K562 (cell line): Measurements from ENCODE around the gene RASD2.

Source experiments
- CEBPB ChIP-seq: fragments of 450-650 bp; IDR thresholded peaks from 2 replicates; pipeline ENCODE4 v1.6.1; 2016; ENCODE audit warnings: missing genetic modification characterization, missing compliant biosample characterization
- ESRRB ChIP-seq: fragments of 250-450 bp; sonication (Bioruptor Pico); IDR thresholded peaks from 2 replicates; pipeline ENCODE4 v1.5.0; 2020; ENCODE audit warnings: mild to moderate bottlenecking, moderate library complexity, borderline replicate concordance
- FOSL1 ChIP-seq: fragments of 200-800 bp; sonication (Bioruptor generic); conservative IDR thresholded peaks from 2 replicates; pipeline ENCODE4 v1.6.1; 2016; ENCODE audit warnings: missing genetic modification characterization, missing compliant biosample characterization
- GABPB1 ChIP-seq: sonication (generic); formaldehyde crosslinking; IDR thresholded peaks from 2 replicates; pipeline ENCODE4 v1.8.0; 2022; ENCODE audit warnings: mild to moderate bottlenecking, missing genetic modification reagents
- KDM4B ChIP-seq, 2 experiments: fragments of 450-650 bp in 1 of 2; sonication (generic) in 1 of 2; IDR thresholded peaks; 2 replicates each; pipeline ENCODE4 v1.6.1; 2016 to 2017; ENCODE audit warnings: borderline replicate concordance in 2 of 2, antibody characterized with exemption in 1 of 2, low read depth in 1 of 2, mild to moderate bottlenecking in 1 of 2
- NFE2L1 ChIP-seq: fragments of 450-650 bp; IDR thresholded peaks from 2 replicates; pipeline ENCODE4 v1.6.1; 2016; ENCODE audit warnings: missing genetic modification characterization, low read depth, mild to moderate bottlenecking, missing compliant biosample characterization, moderate library complexity, borderline replicate concordance
- PHF8 ChIP-seq: fragments of 200-600 bp; sonication (generic); IDR thresholded peaks from 2 replicates; pipeline ENCODE4 v1.6.1; 2012; ENCODE audit warnings: mixed run types, mild to moderate bottlenecking, inconsistent platforms, low read length, moderate library complexity, borderline replicate concordance
- RFX5 ChIP-seq: IDR thresholded peaks from 2 replicates; pipeline ENCODE4 v1.6.1; 2011; ENCODE audit warnings: low read depth, mild to moderate bottlenecking, improper control_type of control experiment, low read length
- ZFP36 ChIP-seq: fragments of 150-350 bp; IDR thresholded peaks from 2 replicates; pipeline ENCODE4 v1.6.1; 2018; ENCODE audit warnings: low read length, low read depth; ENCODE audit not compliant: partially characterized antibody
- ZNF174 ChIP-seq: fragments of 250-450 bp; sonication (Bioruptor Pico); IDR thresholded peaks from 2 replicates; pipeline ENCODE4 v1.4.0; 2020; ENCODE audit warnings: mild to moderate bottlenecking
- ZNF512 ChIP-seq: IDR thresholded peaks from 2 replicates; pipeline ENCODE4 v1.6.1; 2016; ENCODE audit warnings: missing genetic modification characterization, missing compliant biosample characterization
- ZNF778 ChIP-seq: fragments of 450-650 bp; formaldehyde crosslinking; IDR thresholded peaks from 2 replicates; pipeline ENCODE4 v1.4.0; 2020; ENCODE audit warnings: mild to moderate bottlenecking, moderate library complexity
- TF ChIP-seq, protein P1 (sequence below), 3 experiments: IDR thresholded peaks in 2 of 3; conservative IDR thresholded peaks in 1 of 3; 2 replicates each; pipeline ENCODE4 v1.5.1; 2011 to 2012; ENCODE audit warnings: low read length in 3 of 3, mild to moderate bottlenecking in 3 of 3, control low read depth in 2 of 3, improper control_type of control experiment in 1 of 3, inconsistent platforms in 1 of 3, low read depth in 1 of 3, mixed read lengths in 1 of 3, moderate library complexity in 1 of 3; ENCODE audit not compliant: insufficient read depth in 2 of 3

- no peak for TF ChIP-seq ZNF174 (CRISPR knock-in tag)
- TF ChIP-seq FOSL1 (tag) = no peak
- TF ChIP-seq, protein P1, sequence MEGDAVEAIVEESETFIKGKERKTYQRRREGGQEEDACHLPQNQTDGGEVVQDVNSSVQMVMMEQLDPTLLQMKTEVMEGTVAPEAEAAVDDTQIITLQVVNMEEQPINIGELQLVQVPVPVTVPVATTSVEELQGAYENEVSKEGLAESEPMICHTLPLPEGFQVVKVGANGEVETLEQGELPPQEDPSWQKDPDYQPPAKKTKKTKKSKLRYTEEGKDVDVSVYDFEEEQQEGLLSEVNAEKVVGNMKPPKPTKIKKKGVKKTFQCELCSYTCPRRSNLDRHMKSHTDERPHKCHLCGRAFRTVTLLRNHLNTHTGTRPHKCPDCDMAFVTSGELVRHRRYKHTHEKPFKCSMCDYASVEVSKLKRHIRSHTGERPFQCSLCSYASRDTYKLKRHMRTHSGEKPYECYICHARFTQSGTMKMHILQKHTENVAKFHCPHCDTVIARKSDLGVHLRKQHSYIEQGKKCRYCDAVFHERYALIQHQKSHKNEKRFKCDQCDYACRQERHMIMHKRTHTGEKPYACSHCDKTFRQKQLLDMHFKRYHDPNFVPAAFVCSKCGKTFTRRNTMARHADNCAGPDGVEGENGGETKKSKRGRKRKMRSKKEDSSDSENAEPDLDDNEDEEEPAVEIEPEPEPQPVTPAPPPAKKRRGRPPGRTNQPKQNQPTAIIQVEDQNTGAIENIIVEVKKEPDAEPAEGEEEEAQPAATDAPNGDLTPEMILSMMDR (IDR thresholded peaks at IDR 0.05 in 2 of 3, conservative IDR thresholded peaks at IDR 0.05 in 1 of 3; ENCODE audit: insufficient read depth in 2 of 3, low read depth in 1 of 3, low read length in 3 of 3) = no peak
- no peak for TF ChIP-seq CEBPB (tag)
- no peak for TF ChIP-seq PHF8
- no peak for TF ChIP-seq ZNF512 (tag)
- TF ChIP-seq KDM4B (IDR thresholded peaks at IDR 0.05; ENCODE audit: borderline replicate concordance in 2 of 2, low read depth in 1 of 2) = no peak
- TF ChIP-seq ZFP36 = no peak
- TF ChIP-seq ZNF778 (CRISPR knock-in tag) = no peak
- no peak for TF ChIP-seq GABPB1
- TF ChIP-seq ESRRB = no peak
- TF ChIP-seq RFX5 = no peak
- TF ChIP-seq NFE2L1 = no peak
These were observed 59.8 kb downstream of the RASD2 start for GRCh38 chr22:35600476-35600875.
